Measurements from ENCODE around the gene COL1A2. TPM values are rescaled to one million over a fixed set of nuclear protein-coding genes. Genes with fewer than 3 reads are reported as not detected.

COL1A2 gene
- total RNA-seq, 1 experiment from 2014 or later: not detected

Other genes starting within 250 kb of the COL1A2 start
- 4.8 and 5.8 TPM in 2 replicates for gene CASD1, start 114.9 kb downstream of the COL1A2 start, total RNA-seq (2014; rRNA removed; shearing (Covaris generic))

All from HT-29 (cell line).